ENCODE measurements around the gene TMEM190.

The TMEM190 gene

GRCh38 chr19:55352549-55353145 is 24.0 kb upstream of the TMEM190 start:
- Histone ChIP-seq H3K9me3 (ENCODE audit: control insufficient read depth in 2 of 2, low read length in 2 of 2) (no peaks in the 10 kb centered on the region), H3K36me3 (ENCODE audit: control insufficient read depth in 2 of 2, insufficient read depth in 2 of 2, low read length in 2 of 2) (no peaks in the 10 kb centered on the region), H3K4me1 (ENCODE audit: control insufficient read depth, insufficient read depth, low read length) (peaks cover 6% of the 10 kb centered on the region), H3K9ac (ENCODE audit: low read length in 2 of 2) (no peak overlapping the region), H3K4me3 (ENCODE audit: low read length in 2 of 2) (no peak overlapping the region), H3K27me3 (ENCODE audit: control insufficient read depth in 1 of 2, insufficient read depth in 2 of 2, low read length in 2 of 2) (peaks cover 46 to 50% of the 10 kb centered on the region in 2 donors), H3K27ac (ENCODE audit: low read length) (no peak overlapping the region)

DNA sequence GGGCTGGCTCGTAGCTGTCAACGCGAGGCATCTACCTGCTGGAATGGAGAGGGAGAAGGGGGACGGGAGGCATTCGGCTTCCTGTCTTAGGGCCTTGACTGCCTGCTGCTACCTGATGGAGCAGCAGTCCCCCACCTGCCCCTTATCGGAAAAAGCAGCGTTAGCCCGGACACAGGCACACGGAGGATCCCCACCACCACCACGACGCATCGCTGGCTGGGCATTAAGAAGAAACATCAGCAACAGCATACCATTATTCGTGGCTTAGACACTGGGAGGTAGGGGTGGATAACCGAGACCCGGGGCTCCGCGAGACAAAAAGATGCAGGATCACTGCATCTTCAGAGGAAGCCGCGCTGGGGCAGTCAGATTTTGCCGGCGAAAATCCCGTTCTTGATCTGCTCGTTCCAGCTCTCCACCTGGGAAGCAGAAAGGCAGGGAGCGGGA is 23.2 kb upstream of the TMEM190 start:
- H3K27me3 ChIP-seq (ENCODE audit: control insufficient read depth in 1 of 2, insufficient read depth in 2 of 2, low read length in 2 of 2) = peaks cover 46 to 50% of the 10 kb centered on the region in 2 donors
- peaks cover 6% of the 10 kb centered on the region for H3K4me1 ChIP-seq (ENCODE audit: control insufficient read depth, insufficient read depth, low read length)
- H3K9ac ChIP-seq (ENCODE audit: low read length in 2 of 2) = no peak overlapping the region
- H3K4me3 ChIP-seq (ENCODE audit: low read length in 2 of 2) = peak overlapping the region; percentile 38 to 62
- no peaks in the 10 kb centered on the region for H3K36me3 ChIP-seq (ENCODE audit: control insufficient read depth in 2 of 2, insufficient read depth in 2 of 2, low read length in 2 of 2)
- no peaks in the 10 kb centered on the region for H3K9me3 ChIP-seq (ENCODE audit: control insufficient read depth in 2 of 2, low read length in 2 of 2)
- H3K27ac ChIP-seq (ENCODE audit: low read length) = no peak overlapping the region

- no peaks in the 10 kb centered on the region for H3K36me3 ChIP-seq (ENCODE audit: control insufficient read depth in 2 of 2, insufficient read depth in 2 of 2, low read length in 2 of 2)
- H3K27ac ChIP-seq (ENCODE audit: low read length) = no peak overlapping the region
- H3K4me1 ChIP-seq (ENCODE audit: control insufficient read depth, insufficient read depth, low read length) = peaks cover 6% of the 10 kb centered on the region
- H3K4me3 ChIP-seq (ENCODE audit: low read length in 2 of 2) = peak overlapping the region; percentile 38 to 62
- no peak overlapping the region for H3K9ac ChIP-seq (ENCODE audit: low read length in 2 of 2)
- H3K9me3 ChIP-seq (ENCODE audit: control insufficient read depth in 2 of 2, low read length in 2 of 2) = no peaks in the 10 kb centered on the region
- H3K27me3 ChIP-seq (ENCODE audit: control insufficient read depth in 1 of 2, insufficient read depth in 2 of 2, low read length in 2 of 2) = peaks cover 46 to 50% of the 10 kb centered on the region in 2 donors
These were observed 22.6 kb upstream of the TMEM190 start for GRCh38 chr19:55353803-55354697.

DNA sequence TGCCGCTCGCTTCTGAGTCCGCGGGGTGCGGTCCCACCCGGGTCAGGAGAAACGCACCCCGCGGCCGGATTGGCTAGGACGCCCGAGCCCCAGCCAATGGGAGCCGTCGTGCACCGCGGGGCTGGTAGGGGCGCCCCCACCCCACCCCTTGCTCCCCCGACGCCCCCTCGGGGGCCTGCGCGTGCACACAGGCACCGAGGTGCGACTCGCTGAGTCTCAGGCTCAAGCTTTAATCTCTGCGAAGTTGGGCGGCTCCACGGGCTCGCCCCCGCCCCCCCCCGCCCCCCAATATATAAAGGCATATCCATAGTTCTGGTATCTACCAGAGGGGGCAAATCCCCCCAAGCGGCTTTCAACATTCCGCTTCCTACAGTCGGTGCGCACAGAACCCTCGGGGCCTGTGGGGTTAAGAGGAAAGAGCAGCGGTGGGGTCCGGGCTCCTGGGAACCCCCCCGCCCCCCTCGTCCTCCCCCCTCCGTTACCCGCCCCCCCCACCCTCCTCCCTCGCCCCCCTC is 21.9 kb upstream of the TMEM190 start, which contains the start of gene COX6B2:
COX6B2 (minus strand) TSS at position 22 of the 515 bp plus-strand sequence. CDS start 198 bp downstream, outside the sequence.
- peaks cover 6% of the 10 kb centered on the region for H3K4me1 ChIP-seq (ENCODE audit: control insufficient read depth, insufficient read depth, low read length)
- H3K4me3 ChIP-seq (ENCODE audit: low read length in 2 of 2) = peak within 1 kb of the TSS; percentile 38 to 62
- H3K27ac ChIP-seq (ENCODE audit: low read length) = no peak within 1 kb of the TSS
- peaks cover 46 to 50% of the 10 kb centered on the region in 2 donors for H3K27me3 ChIP-seq (ENCODE audit: control insufficient read depth in 1 of 2, insufficient read depth in 2 of 2, low read length in 2 of 2)
- no peak within 1 kb of the TSS for H3K9ac ChIP-seq (ENCODE audit: low read length in 2 of 2)
- H3K9me3 ChIP-seq (ENCODE audit: control insufficient read depth in 2 of 2, low read length in 2 of 2) = no peaks in the 10 kb centered on the region
- no peaks in the 10 kb centered on the region for H3K36me3 ChIP-seq (ENCODE audit: control insufficient read depth in 2 of 2, insufficient read depth in 2 of 2, low read length in 2 of 2)

GRCh38 chr19:55355213-55355821 is 21.3 kb upstream of the TMEM190 start:
- H3K36me3 ChIP-seq (ENCODE audit: control insufficient read depth in 2 of 2, insufficient read depth in 2 of 2, low read length in 2 of 2) = no peaks in the 10 kb centered on the region
- H3K27me3 ChIP-seq (ENCODE audit: control insufficient read depth in 1 of 2, insufficient read depth in 2 of 2, low read length in 2 of 2) = peaks cover 45 to 47% of the 10 kb centered on the region in 2 donors
- no peak overlapping the region for H3K27ac ChIP-seq (ENCODE audit: low read length)
- peaks cover 6% of the 10 kb centered on the region for H3K4me1 ChIP-seq (ENCODE audit: control insufficient read depth, insufficient read depth, low read length)
- no peak overlapping the region for H3K4me3 ChIP-seq (ENCODE audit: low read length in 2 of 2)
- H3K9ac ChIP-seq (ENCODE audit: low read length in 2 of 2) = no peak overlapping the region
- H3K9me3 ChIP-seq (ENCODE audit: control insufficient read depth in 2 of 2, low read length in 2 of 2) = no peaks in the 10 kb centered on the region

DNA sequence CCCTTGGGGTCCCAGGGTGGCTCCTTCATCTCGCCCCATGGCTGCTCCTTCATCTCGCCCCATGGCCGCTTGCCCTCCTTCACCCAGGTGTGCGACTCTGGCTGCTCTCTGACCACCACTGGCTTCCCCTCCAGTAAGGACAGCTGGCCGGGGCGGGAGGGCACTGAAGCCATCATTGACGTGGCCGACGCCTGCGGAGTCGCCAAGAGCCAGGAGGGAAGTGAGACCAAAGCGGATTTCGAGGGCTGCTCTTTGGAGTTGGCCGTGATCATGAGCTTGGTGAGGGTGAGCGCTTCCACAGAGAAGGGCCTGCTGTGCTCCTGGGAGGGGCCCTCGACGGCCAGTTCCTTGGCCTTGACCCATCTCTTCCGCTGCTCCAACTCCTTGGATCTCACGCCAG is 18.1 kb upstream of the TMEM190 start:
- Histone ChIP-seq H3K9ac (ENCODE audit: low read length in 2 of 2) (no peak overlapping the region), H3K4me3 (ENCODE audit: low read length in 2 of 2) (no peak overlapping the region), H3K27me3 (ENCODE audit: control insufficient read depth in 1 of 2, insufficient read depth in 2 of 2, low read length in 2 of 2) (peaks cover 17 to 18% of the 10 kb centered on the region in 2 donors), H3K4me1 (ENCODE audit: control insufficient read depth, insufficient read depth, low read length) (peaks cover 3% of the 10 kb centered on the region), H3K9me3 (ENCODE audit: control insufficient read depth in 2 of 2, low read length in 2 of 2) (no peaks in the 10 kb centered on the region), H3K36me3 (ENCODE audit: control insufficient read depth in 2 of 2, insufficient read depth in 2 of 2, low read length in 2 of 2) (no peaks in the 10 kb centered on the region), H3K27ac (ENCODE audit: low read length) (no peak overlapping the region)

DNA sequence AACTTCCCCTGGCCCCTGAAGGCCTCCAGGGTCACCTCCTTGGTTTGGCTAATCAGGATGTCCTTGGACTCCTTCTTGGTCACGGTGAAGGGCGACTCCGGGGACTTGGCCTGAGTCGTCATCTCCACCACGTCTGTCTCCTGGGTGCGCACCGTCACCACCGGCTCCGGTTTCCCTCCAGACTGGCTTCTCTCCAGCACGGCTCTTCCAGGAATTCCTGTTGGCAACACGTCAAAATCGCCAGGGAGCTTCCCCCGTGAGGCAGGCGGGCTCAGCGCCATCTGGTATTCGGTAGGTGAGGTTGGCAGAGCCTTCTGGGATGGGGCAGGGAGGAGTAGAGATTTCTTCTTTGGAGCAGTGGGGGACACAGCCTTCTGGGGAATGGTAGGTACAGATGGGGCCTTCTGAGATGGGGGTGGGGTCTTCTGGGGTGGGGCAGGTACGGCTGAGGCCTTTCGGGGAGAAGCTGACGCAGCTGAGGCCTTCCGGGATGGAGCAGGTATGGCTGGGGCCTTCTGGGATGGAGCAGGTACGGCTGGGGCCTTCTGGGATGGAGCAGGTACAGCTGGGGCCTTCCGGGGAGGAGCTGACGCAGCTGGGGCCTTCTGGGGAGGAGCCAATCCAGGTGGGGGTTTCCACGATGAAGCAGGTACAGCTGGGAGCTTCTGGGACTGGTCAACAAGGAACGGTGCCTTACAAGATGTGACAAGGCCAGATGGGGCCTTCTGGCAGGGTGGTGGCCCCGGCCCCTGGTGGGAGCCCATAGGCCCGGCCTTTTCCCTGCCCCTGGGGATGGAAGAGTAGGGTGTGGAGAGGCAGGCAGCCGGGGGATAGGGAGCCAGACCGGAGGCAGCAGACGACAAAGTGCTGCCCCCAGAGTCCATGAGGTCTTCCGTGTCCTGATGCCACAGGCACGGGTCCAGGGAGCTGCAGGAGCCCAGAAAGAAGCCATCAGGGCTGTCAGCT is 17.4 kb upstream of the TMEM190 start:
- Histone ChIP-seq H3K27me3 (ENCODE audit: control insufficient read depth in 1 of 2, insufficient read depth in 2 of 2, low read length in 2 of 2) (peaks cover 9 to 16% of the 10 kb centered on the region in 2 donors), H3K9me3 (ENCODE audit: control insufficient read depth in 2 of 2, low read length in 2 of 2) (no peaks in the 10 kb centered on the region)

DNA sequence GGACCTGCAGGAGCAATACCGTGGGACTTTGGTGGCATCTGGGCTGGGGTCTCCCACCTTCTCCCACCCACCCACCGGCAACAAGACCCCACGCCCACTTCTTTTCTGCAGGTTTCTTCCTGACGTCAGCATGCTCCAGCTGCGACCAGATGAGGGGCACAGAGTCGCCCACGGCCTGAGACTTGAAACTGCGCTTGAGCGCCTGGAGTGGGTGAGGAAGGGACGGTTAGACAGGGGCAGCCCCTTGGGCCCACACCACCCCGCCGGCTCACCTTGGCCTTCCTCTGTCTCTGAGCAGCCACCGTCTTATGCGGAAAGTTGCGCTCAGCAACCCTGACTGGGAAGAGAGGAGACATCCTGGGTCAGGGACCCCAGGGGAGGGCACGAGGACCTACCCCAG is 15.7 kb upstream of the TMEM190 start:
- Histone ChIP-seq H3K36me3 (ENCODE audit: control insufficient read depth in 2 of 2, insufficient read depth in 2 of 2, low read length in 2 of 2) (no peaks in the 10 kb centered on the region), H3K4me3 (ENCODE audit: low read length in 2 of 2) (no peak overlapping the region), H3K9me3 (ENCODE audit: control insufficient read depth in 2 of 2, low read length in 2 of 2) (no peaks in the 10 kb centered on the region), H3K27me3 (ENCODE audit: control insufficient read depth in 1 of 2, insufficient read depth in 2 of 2, low read length in 2 of 2) (peaks cover 0 to 7% of the 10 kb centered on the region in 2 donors), H3K4me1 (ENCODE audit: control insufficient read depth, insufficient read depth, low read length) (no peaks in the 10 kb centered on the region), H3K27ac (ENCODE audit: low read length) (no peak overlapping the region), H3K9ac (ENCODE audit: low read length in 2 of 2) (no peak overlapping the region)

More for the DNA sequence above, 17.4 kb upstream of the TMEM190 start:
- Histone ChIP-seq H3K4me1 (ENCODE audit: control insufficient read depth, insufficient read depth, low read length) (no peaks in the 10 kb centered on the region), H3K4me3 (ENCODE audit: low read length in 2 of 2) (no peak overlapping the region), H3K36me3 (ENCODE audit: control insufficient read depth in 2 of 2, insufficient read depth in 2 of 2, low read length in 2 of 2) (no peaks in the 10 kb centered on the region), H3K27ac (ENCODE audit: low read length) (no peak overlapping the region), H3K9ac (ENCODE audit: low read length in 2 of 2) (no peak overlapping the region)

- H3K4me3 ChIP-seq (ENCODE audit: low read length in 2 of 2) = no peak overlapping the region
- H3K27me3 ChIP-seq (ENCODE audit: control insufficient read depth in 1 of 2, insufficient read depth in 2 of 2, low read length in 2 of 2) = peaks cover 0 to 1% of the 10 kb centered on the region in 2 donors
- H3K36me3 ChIP-seq (ENCODE audit: control insufficient read depth in 2 of 2, insufficient read depth in 2 of 2, low read length in 2 of 2) = no peaks in the 10 kb centered on the region
- no peaks in the 10 kb centered on the region for H3K4me1 ChIP-seq (ENCODE audit: control insufficient read depth, insufficient read depth, low read length)
- H3K9ac ChIP-seq (ENCODE audit: low read length in 2 of 2) = no peak overlapping the region
- H3K9me3 ChIP-seq (ENCODE audit: control insufficient read depth in 2 of 2, low read length in 2 of 2) = no peaks in the 10 kb centered on the region
- H3K27ac ChIP-seq (ENCODE audit: low read length) = no peak overlapping the region
These were observed 14.2 kb upstream of the TMEM190 start for GRCh38 chr19:55362174-55362989.

Measured in stomach smooth muscle (tissue), 2 donors.